MCF 10A (cell line): Measurements from ENCODE around the gene IL36RN. TPM values are rescaled to one million over a fixed set of nuclear protein-coding genes. Genes with fewer than 3 reads are reported as not detected.

Experiments used
- BruUV-seq: library from RNA; stranded (reverse); fragments of 400-500 nt; replicated peaks from 2 replicates; lab custom pipeline; 2021; lab: Mats Ljungman, UMichigan
- CTCF ChIA-PET: fragments of 300-600 bp; sonication (Branson Sonifier 250); formaldehyde crosslinking; extraction: SDS; loops from one replicate; lab custom pipeline; 2021; ENCODE audit warnings: antibody characterized with exemption, inconsistent platforms; lab: Yijun Ruan, JAX
- POLR2A ChIA-PET: fragments of 300-600, 350-650 bp; sonication (Branson Sonifier 250); formaldehyde crosslinking; extraction: SDS; loops from one replicate; lab custom pipeline; 2020; ENCODE audit warnings: antibody characterized with exemption, inconsistent platforms; lab: Yijun Ruan, JAX
- DNase-seq: peaks from one replicate; pipeline ENCODE4 v3.0.0-alpha.2; 2018; ENCODE audit not compliant: unreplicated experiment
- H3K27ac Mint-ChIP-seq: one replicate; pipeline ENCODE4 v1.8.0; 2022; ENCODE audit warnings: mild to moderate bottlenecking, low read depth, mixed read lengths; ENCODE audit not compliant: unreplicated experiment
- H3K27me3 Mint-ChIP-seq: one replicate; pipeline ENCODE4 v1.8.0; 2022; ENCODE audit warnings: mixed read lengths; ENCODE audit not compliant: insufficient read depth, unreplicated experiment
- H3K36me3 Mint-ChIP-seq: one replicate; pipeline ENCODE4 v1.8.0; 2022; ENCODE audit warnings: mild to moderate bottlenecking, moderate library complexity, mixed read lengths; ENCODE audit not compliant: insufficient read depth, unreplicated experiment
- H3K4me1 Mint-ChIP-seq: one replicate; pipeline ENCODE4 v1.8.0; 2022; ENCODE audit warnings: mixed read lengths; ENCODE audit not compliant: insufficient read depth, unreplicated experiment
- H3K4me3 Mint-ChIP-seq: one replicate; pipeline ENCODE4 v1.8.0; 2022; ENCODE audit warnings: mild to moderate bottlenecking, moderate library complexity, mixed read lengths; ENCODE audit not compliant: unreplicated experiment
- H3K9me3 Mint-ChIP-seq: one replicate; pipeline ENCODE4 v1.8.0; 2022; ENCODE audit warnings: mixed read lengths; ENCODE audit not compliant: unreplicated experiment
- intact Hi-C: fragments of 100-400 bp; cut with micrococcal nuclease; formaldehyde crosslinking; loops from 2 replicates; pipeline ENCODE4 v1.14.1; 2022
- total RNA-seq: library from RNA; stranded (reverse); gene quantifications from 2 replicates; pipeline ENCODE4 v1.2.3, GENCODE V29; 2022
- TF ChIP-seq, protein P1 (sequence below): fragments of 200-600 bp; IDR thresholded peaks from one replicate; pipeline ENCODE4 v1.8.0; 2022; ENCODE audit warnings: antibody characterized with exemption, mild to moderate bottlenecking; ENCODE audit not compliant: unreplicated experiment

IL36RN gene
- total RNA-seq, 1 experiment from 2014 or later, result not detected

DNA sequence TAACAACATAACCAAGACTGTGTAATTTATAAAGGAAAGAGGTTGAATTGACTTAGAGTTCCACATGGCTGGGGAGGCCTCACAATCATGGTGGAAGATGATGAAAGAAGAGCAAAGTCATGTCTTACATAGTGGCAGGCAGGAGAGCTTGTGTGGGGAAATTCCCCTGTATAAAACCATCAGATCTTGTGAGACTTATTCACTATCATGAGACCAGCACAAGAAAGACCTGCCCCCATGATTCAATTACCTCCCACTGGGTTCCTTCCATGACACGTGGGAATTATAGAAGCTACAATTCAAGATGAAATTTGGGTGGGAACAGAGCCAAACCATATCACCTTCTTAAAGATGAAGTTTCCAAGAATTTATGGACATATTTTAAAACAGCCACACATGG, 2.5 kb upstream of the IL36RN start:
- peaks cover 12% of the 10 kb centered on the region for H3K9me3 Mint-ChIP-seq
- intact Hi-C loops, result no loop called here
- H3K4me1 Mint-ChIP-seq, result no peaks in the 10 kb centered on the region
- no peak overlapping the region for H3K27ac Mint-ChIP-seq
- no peaks in the 10 kb centered on the region for H3K27me3 Mint-ChIP-seq
- no TSS peak for BruUV-seq
- H3K36me3 Mint-ChIP-seq, result no peaks in the 10 kb centered on the region
- no peak overlapping the region for H3K4me3 Mint-ChIP-seq
- DNase-seq, result no peak
- ChIA-PET CTCF (no interaction called here), POLR2A (no interaction called here)
- TF ChIP-seq, protein P1, sequence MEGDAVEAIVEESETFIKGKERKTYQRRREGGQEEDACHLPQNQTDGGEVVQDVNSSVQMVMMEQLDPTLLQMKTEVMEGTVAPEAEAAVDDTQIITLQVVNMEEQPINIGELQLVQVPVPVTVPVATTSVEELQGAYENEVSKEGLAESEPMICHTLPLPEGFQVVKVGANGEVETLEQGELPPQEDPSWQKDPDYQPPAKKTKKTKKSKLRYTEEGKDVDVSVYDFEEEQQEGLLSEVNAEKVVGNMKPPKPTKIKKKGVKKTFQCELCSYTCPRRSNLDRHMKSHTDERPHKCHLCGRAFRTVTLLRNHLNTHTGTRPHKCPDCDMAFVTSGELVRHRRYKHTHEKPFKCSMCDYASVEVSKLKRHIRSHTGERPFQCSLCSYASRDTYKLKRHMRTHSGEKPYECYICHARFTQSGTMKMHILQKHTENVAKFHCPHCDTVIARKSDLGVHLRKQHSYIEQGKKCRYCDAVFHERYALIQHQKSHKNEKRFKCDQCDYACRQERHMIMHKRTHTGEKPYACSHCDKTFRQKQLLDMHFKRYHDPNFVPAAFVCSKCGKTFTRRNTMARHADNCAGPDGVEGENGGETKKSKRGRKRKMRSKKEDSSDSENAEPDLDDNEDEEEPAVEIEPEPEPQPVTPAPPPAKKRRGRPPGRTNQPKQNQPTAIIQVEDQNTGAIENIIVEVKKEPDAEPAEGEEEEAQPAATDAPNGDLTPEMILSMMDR, result no peak

DNA sequence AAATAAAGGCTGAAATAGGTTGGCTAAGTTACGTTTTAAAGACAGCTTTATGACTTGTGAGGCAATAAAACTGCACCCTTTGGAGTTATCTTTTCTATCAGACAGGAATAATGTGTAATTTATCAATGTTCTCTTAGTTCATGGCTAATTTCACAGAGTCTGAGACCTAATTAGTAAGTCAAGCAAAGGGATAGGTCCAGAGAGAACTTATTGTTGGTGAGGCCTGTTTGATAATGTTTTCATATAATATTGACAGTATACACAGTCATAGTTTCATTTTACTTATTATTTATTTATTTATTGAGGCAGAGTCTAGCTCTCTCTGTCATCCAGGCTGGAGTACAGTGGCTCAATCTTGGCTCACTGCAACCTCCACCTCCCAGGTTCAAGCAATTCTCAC, 1.9 kb upstream of the IL36RN start:
- Mint-ChIP-seq H3K4me3 (no peak overlapping the region), H3K4me1 (no peaks in the 10 kb centered on the region), H3K36me3 (no peaks in the 10 kb centered on the region), H3K27me3 (no peaks in the 10 kb centered on the region), H3K9me3 (peaks cover 12% of the 10 kb centered on the region), H3K27ac (no peak overlapping the region)
- CTCF ChIA-PET, result interaction anchor here (0.6 kb wide), 1 partner anchor 227 kb away, joined by 3 read pairs; no protein-coding TSS in a partner anchor
- TF ChIP-seq, protein P1, result no peak
- BruUV-seq, result no TSS peak
- POLR2A ChIA-PET, result no interaction called here
- DNase-seq, result no peak
- intact Hi-C loops, result no loop called here

DNA sequence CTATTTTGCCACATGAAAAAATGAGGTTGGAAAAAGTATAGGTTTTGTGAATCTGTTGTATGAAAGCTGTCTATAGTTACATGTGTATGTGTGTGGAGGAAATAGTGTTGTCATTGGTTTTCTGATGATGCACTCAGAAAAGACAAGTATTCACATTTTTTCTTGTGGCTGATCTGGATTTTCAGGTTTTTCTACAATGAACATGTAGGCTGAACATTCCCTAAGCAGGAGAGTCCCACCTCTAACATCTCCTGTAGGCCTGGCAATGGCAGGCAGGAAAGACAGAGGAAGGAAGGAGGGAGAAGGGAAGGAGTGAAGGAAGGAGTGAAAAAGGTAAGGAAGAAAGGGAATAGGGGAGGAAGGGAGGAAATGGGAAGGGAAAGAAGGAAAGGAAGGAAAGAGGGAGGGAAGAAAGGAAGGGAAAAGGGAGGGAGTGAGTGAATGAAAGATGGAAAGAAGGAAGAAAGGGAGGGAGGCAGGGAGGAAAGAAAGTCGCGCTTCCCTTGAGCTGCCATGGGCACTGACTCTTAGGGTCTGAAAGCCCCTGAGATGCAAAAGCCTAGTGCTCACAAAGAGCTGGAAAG, 495 bp upstream of the IL36RN start:
- Mint-ChIP-seq H3K36me3 (no peaks in the 10 kb centered on the region), H3K27ac (no peak overlapping the region), H3K4me3 (no peak overlapping the region), H3K27me3 (no peaks in the 10 kb centered on the region), H3K9me3 (peaks cover 9% of the 10 kb centered on the region), H3K4me1 (no peaks in the 10 kb centered on the region)
- CTCF ChIA-PET, result interaction anchor here (1.6 kb wide), 1 partner anchor 19 kb away, joined by 6 read pairs; no protein-coding TSS in a partner anchor
- no TSS peak for BruUV-seq
- TF ChIP-seq, protein P1, result no peak
- intact Hi-C loops, result no loop called here
- POLR2A ChIA-PET, result interaction anchor here (0.6 kb wide), 1 partner anchor 157 kb away, joined by 3 read pairs; no protein-coding TSS in a partner anchor
- no peak for DNase-seq

DNA sequence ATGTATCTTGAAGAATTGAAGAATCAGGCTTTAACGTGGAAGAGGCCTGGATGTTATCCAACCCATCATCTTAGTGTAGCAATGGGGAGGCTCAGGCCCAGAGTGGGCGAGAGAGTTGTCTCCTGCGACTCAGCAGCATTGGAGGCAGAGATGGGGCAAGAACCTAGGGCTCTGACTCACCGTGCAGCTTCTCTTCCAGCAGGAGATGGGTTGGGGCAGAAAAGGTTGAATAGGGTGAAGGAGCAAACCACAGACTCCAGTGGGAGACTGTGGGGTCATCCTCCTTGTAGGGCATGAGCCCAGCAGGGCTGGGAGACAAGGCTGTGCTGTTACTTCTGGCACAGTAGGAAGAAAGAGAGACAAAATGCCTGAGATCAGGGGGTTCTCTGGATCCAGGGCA, 1.4 kb downstream of the IL36RN start:
- no peak for DNase-seq
- BruUV-seq, result no TSS peak
- no peaks in the 10 kb centered on the region for H3K27me3 Mint-ChIP-seq
- no peak overlapping the region for H3K27ac Mint-ChIP-seq
- no peaks in the 10 kb centered on the region for H3K9me3 Mint-ChIP-seq
- no peak overlapping the region for H3K4me3 Mint-ChIP-seq
- peaks cover 5% of the 10 kb centered on the region for H3K36me3 Mint-ChIP-seq
- H3K4me1 Mint-ChIP-seq, result no peaks in the 10 kb centered on the region
- ChIA-PET POLR2A (no interaction called here), CTCF (interaction anchor here (0.6 to 1.3 kb wide), 4 partner anchors 14 to 138 kb away, joined by 3 to 4 read pairs (median 3); no protein-coding TSS in a partner anchor)
- TF ChIP-seq, protein P1, result no peak
- intact Hi-C loops, result no loop called here
